HCT116 (cell line): Measurements from ENCODE around the gene DZIP3. TPM values are rescaled to one million over a fixed set of nuclear protein-coding genes. Genes with fewer than 3 reads are reported as not detected.
A peak's percentile ranks its signal among the peaks of the same experiment; 100 is the strongest.

Experiments used
- ATAC-seq: fragments of 200-7000 bp; cut with Tn5 transposase; 2 replicates; pipeline ENCODE4 v1.9.1; 2020; ENCODE audit warnings: mild to moderate bottlenecking, moderate library complexity
- Bru-seq: library from RNA; stranded (reverse); fragments of 400-500 nt; gene quantifications from one replicate; lab custom pipeline; 2021; lab: Mats Ljungman, UMichigan
- BruChase-seq, 2 experiments: library from RNA; stranded (reverse); fragments of 400-500 nt; gene quantifications; one replicate each; lab custom pipeline; 2021; lab: Mats Ljungman, UMichigan
- BruUV-seq: library from RNA; stranded (reverse); fragments of 400-500 nt; replicated peaks from 2 replicates; lab custom pipeline; 2021; lab: Mats Ljungman, UMichigan
- CTCF ChIA-PET: fragments of 300-600 bp; sonication (Branson Sonifier 250); formaldehyde crosslinking; loops from one replicate; lab custom pipeline; 2021; ENCODE audit warnings: antibody characterized with exemption; lab: Charles Lee
- POLR2A ChIA-PET: fragments of 300-600, 350-600 bp; sonication (Branson Sonifier 250); formaldehyde crosslinking; loops from one replicate; lab custom pipeline; 2021; ENCODE audit warnings: antibody characterized with exemption; lab: Charles Lee
- RAD21 ChIA-PET, 2 experiments: fragments of 300-600 bp; sonication (Branson Sonifier 250); formaldehyde crosslinking; loops; one replicate each; lab custom pipeline; 2023; ENCODE audit warnings: low total read pairs in 2 of 2; ENCODE audit not compliant: uncharacterized antibody in 2 of 2, unreplicated experiment in 2 of 2, low non-redundant PET in 1 of 2; lab: Charles Lee
- DNase-seq: peaks from one replicate; pipeline ENCODE4 v3.0.0-alpha.2; 2010; ENCODE audit warnings: low read depth, low spot score
- H2AFZ ChIP-seq: fragments of 200-600 bp; shearing (Covaris generic), sonication (generic); 2 replicates; pipeline ENCODE4 v1.6.1; 2017; ENCODE audit warnings: low read depth, mixed run types, mixed read lengths, antibody characterized with exemption, low read length; ENCODE audit not compliant: poor library complexity, severe bottlenecking
- H3K27ac ChIP-seq: 2 replicates; pipeline ENCODE4 v1.5.1; 2012; ENCODE audit warnings: low read depth, low read length
- H3K27me3 ChIP-seq: fragments of 200-600 bp; sonication (generic); 2 replicates; pipeline ENCODE4 v1.6.1; 2016; ENCODE audit warnings: mixed run types, low read length, mixed read lengths; ENCODE audit not compliant: insufficient read depth
- H3K36me3 ChIP-seq, 2 experiments: fragments of 200-500 bp in 1 of 2; fragments of 200-600 bp in 1 of 2; sonication (Bioruptor generic) in 1 of 2; sonication (generic) in 1 of 2; 2 replicates each; pipeline versions ENCODE4 v1.5.1 to v1.6.1; 2014 to 2016; ENCODE audit warnings: low read length in 2 of 2, inconsistent platforms in 1 of 2, mixed read lengths in 1 of 2, mixed run types in 1 of 2; ENCODE audit not compliant: insufficient read depth in 2 of 2, control insufficient read depth in 1 of 2
- H3K4me1 ChIP-seq, 2 experiments: fragments of 200-600 bp in 1 of 2; sonication (generic) in 1 of 2; 2 replicates each; pipeline versions ENCODE4 v1.5.1 to v1.6.1; 2012 to 2017; ENCODE audit warnings: low read length in 2 of 2, inconsistent platforms in 1 of 2, mild to moderate bottlenecking in 1 of 2, mixed read lengths in 1 of 2, mixed run types in 1 of 2, moderate library complexity in 1 of 2; ENCODE audit not compliant: insufficient read depth in 2 of 2, control insufficient read depth in 1 of 2
- H3K4me2 ChIP-seq: fragments of 200-600 bp; sonication (generic); 2 replicates; pipeline ENCODE4 v1.6.1; 2017; ENCODE audit warnings: mixed run types, low read length, mixed read lengths
- H3K4me3 ChIP-seq, 2 experiments: fragments of 200-600 bp in 1 of 2; sonication (generic) in 1 of 2; replicated peaks in 1 of 2; 2 replicates each; pipeline ENCODE4 v1.5.1; 2011 to 2016; ENCODE audit warnings: low read length in 2 of 2, control low read depth in 1 of 2, low read depth in 1 of 2, mild to moderate bottlenecking in 1 of 2, mixed read lengths in 1 of 2, mixed run types in 1 of 2
- H3K79me2 ChIP-seq: fragments of 200-600 bp; sonication (generic); 2 replicates; pipeline ENCODE4 v1.6.1; 2017; ENCODE audit warnings: mild to moderate bottlenecking, mixed run types, low read length, moderate library complexity, mixed read lengths; ENCODE audit not compliant: insufficient read depth
- H3K9ac ChIP-seq: fragments of 200-600 bp; sonication (generic); 2 replicates; pipeline ENCODE4 v1.6.1; 2016; ENCODE audit warnings: low read length, mixed read lengths
- H3K9me2 ChIP-seq: fragments of 200-600 bp; sonication (generic), shearing (Covaris generic); 2 replicates; pipeline ENCODE4 v1.6.1; 2017; ENCODE audit warnings: mixed run types, mild to moderate bottlenecking, moderate library complexity; ENCODE audit not compliant: insufficient read depth
- H3K9me3 ChIP-seq, 2 experiments: fragments of 200-500 bp in 1 of 2; fragments of 200-600 bp in 1 of 2; sonication (Bioruptor generic) in 1 of 2; sonication (generic) in 1 of 2; 2 replicates each; pipeline ENCODE4 v1.6.1; 2014 to 2017; ENCODE audit warnings: low read length in 2 of 2, mixed read lengths in 2 of 2, inconsistent platforms in 1 of 2, low read depth in 1 of 2, mild to moderate bottlenecking in 1 of 2, mixed run types in 1 of 2, moderate library complexity in 1 of 2; ENCODE audit not compliant: control insufficient read depth in 1 of 2, insufficient read depth in 1 of 2
- H4K20me1 ChIP-seq: fragments of 200-600 bp; sonication (generic), shearing (Covaris generic); 2 replicates; pipeline ENCODE4 v1.6.1; 2017; ENCODE audit warnings: mixed run types, mild to moderate bottlenecking, moderate library complexity; ENCODE audit not compliant: insufficient read depth
- ATF3 ChIP-seq: IDR thresholded peaks from 2 replicates; pipeline ENCODE4 v1.6.1; 2012
- CBX3 ChIP-seq: IDR thresholded peaks from 2 replicates; pipeline ENCODE4 v1.6.1; 2012; ENCODE audit warnings: low read depth
- CEBPB ChIP-seq: IDR thresholded peaks from 2 replicates; pipeline ENCODE4 v1.6.1; 2012; ENCODE audit warnings: low read depth
- CTCF ChIP-seq, 3 experiments: fragments of 200-600 bp in 1 of 3; sonication (generic) in 1 of 3; IDR thresholded peaks in 2 of 3; conservative IDR thresholded peaks in 1 of 3; 2 replicates each; pipeline ENCODE4 v1.5.1; 2012 to 2017; ENCODE audit warnings: low read depth in 2 of 3, low read length in 2 of 3, antibody characterized with exemption in 1 of 3, borderline replicate concordance in 1 of 3, control low read depth in 1 of 3, mild to moderate bottlenecking in 1 of 3, mixed read lengths in 1 of 3, mixed run types in 1 of 3, moderate library complexity in 1 of 3; ENCODE audit not compliant: insufficient read depth in 1 of 3
- EGR1 ChIP-seq: IDR thresholded peaks from 2 replicates; pipeline ENCODE4 v1.6.1; 2012; ENCODE audit warnings: low read depth
- ELF1 ChIP-seq: IDR thresholded peaks from 2 replicates; pipeline ENCODE4 v1.6.1; 2012; ENCODE audit warnings: low read depth, borderline replicate concordance
- EZH2 ChIP-seq: fragments of 200-600 bp; sonication (generic); IDR thresholded peaks from 2 replicates; pipeline ENCODE4 v1.6.1; 2017; ENCODE audit warnings: antibody characterized with exemption, mixed run types
- EZH2phosphoT487 ChIP-seq: fragments of 200-600 bp; IDR thresholded peaks from 2 replicates; pipeline ENCODE4 v1.6.1; 2018; ENCODE audit warnings: antibody characterized with exemption, borderline replicate concordance
- FOSL1 ChIP-seq: IDR thresholded peaks from 2 replicates; pipeline ENCODE4 v1.6.1; 2012; ENCODE audit warnings: low read depth
- JUND ChIP-seq: IDR thresholded peaks from 2 replicates; pipeline ENCODE4 v1.6.1; 2012
- MAX ChIP-seq: IDR thresholded peaks from 2 replicates; pipeline ENCODE4 v1.6.1; 2012
- POLR2A ChIP-seq: IDR thresholded peaks from 2 replicates; pipeline ENCODE4 v1.7.0; 2011; ENCODE audit warnings: borderline replicate concordance; ENCODE audit not compliant: insufficient read depth, insufficient read length; ENCODE audit errors: extremely low read depth
- POLR2AphosphoS5 ChIP-seq: IDR thresholded peaks from 2 replicates; pipeline ENCODE4 v1.6.1; 2011; ENCODE audit warnings: mild to moderate bottlenecking, low read depth, low read length, moderate library complexity
- RAD21 ChIP-seq: IDR thresholded peaks from 2 replicates; pipeline ENCODE4 v1.6.1; 2012; ENCODE audit warnings: low read depth, mild to moderate bottlenecking
- SIN3A ChIP-seq: IDR thresholded peaks from 2 replicates; pipeline ENCODE4 v1.6.1; 2012; ENCODE audit warnings: low read depth
- SP1 ChIP-seq: IDR thresholded peaks from 2 replicates; pipeline ENCODE4 v1.6.1; 2012; ENCODE audit warnings: low read depth
- SRF ChIP-seq: IDR thresholded peaks from 2 replicates; pipeline ENCODE4 v1.6.1; 2012; ENCODE audit warnings: low read depth
- TCF7L2 ChIP-seq: IDR thresholded peaks from 2 replicates; pipeline ENCODE4 v1.7.0; 2011; ENCODE audit warnings: borderline replicate concordance, inconsistent platforms; ENCODE audit not compliant: insufficient read depth, insufficient read length; ENCODE audit errors: extremely low read depth
- YY1 ChIP-seq: IDR thresholded peaks from 2 replicates; pipeline ENCODE4 v1.6.1; 2011; ENCODE audit warnings: low read length, low read depth, moderate library complexity, mild to moderate bottlenecking; ENCODE audit not compliant: insufficient replicate concordance; ENCODE audit errors: extremely low read depth
- ZBTB33 ChIP-seq: IDR thresholded peaks from 2 replicates; pipeline ENCODE4 v1.6.1; 2011; ENCODE audit warnings: mild to moderate bottlenecking, low read length, moderate library complexity; ENCODE audit not compliant: insufficient replicate concordance; ENCODE audit errors: extremely low read depth
- ZFX ChIP-seq: fragments of 450-650 bp; IDR thresholded peaks from 2 replicates; pipeline ENCODE4 v1.6.1; 2017
- intact Hi-C: fragments of 100-400 bp; cut with micrococcal nuclease; formaldehyde crosslinking; loops from 2 replicates; pipeline ENCODE4 v1.10.0; 2022
- long read RNA-seq: library from polyadenylated mRNA; unstranded; transcript quantifications from one replicate; pipeline ENCODE4 v2.0.0, GENCODE V29; 2021; ENCODE audit not compliant: unreplicated experiment
- polyA plus RNA-seq: library from polyadenylated mRNA; unstranded; fragments of >200 nt; gene quantifications from 2 replicates; pipeline ENCODE4 v1.2.1, GENCODE V29; 2012; ENCODE audit warnings: missing spikeins
- total RNA-seq: library from RNA; stranded (reverse); gene quantifications from one replicate; pipeline ENCODE4 v1.2.1, GENCODE V29; 2021; ENCODE audit not compliant: unreplicated experiment

DZIP3 gene
- total RNA-seq (19.4 TPM), Bru-seq, nascent RNA (percentile 71 among the genes with signal in this experiment), BruChase-seq, experiment 1, labeled RNA remaining after a 6-hour chase (percentile 70 among the genes with signal in this experiment), BruChase-seq, experiment 2, labeled RNA remaining after a 2-hour chase (percentile 70 among the genes with signal in this experiment)
- polyA plus RNA-seq, result 4.9 and 7.6 TPM in 2 replicates
- long read RNA-seq, full-length matches to known transcripts, result 6 of 36 reads
- long read RNA-seq, partial matches to known transcripts, result 18 of 36 reads
- long read RNA-seq, other reads (novel, unspliced or antisense), result 12 of 36 reads

GRCh38 chr3:108589081-108589997, at the start of gene DZIP3, which contains the start of gene CIP2A:
Gene DZIP3 (plus strand): TSS chr3:108589722. CDS start chr3:108605407, 15,685 bp downstream.
Gene CIP2A (minus strand): TSS chr3:108589438. CDS start chr3:108589375, 63 bp downstream.
- ChIA-PET RAD21 (no interaction called here), CTCF (no interaction called here), POLR2A (interaction anchor here (0.8 to 2.3 kb wide), 6 partner anchors 9 to 326 kb away, joined by 3 to 12 read pairs (median 5); no protein-coding TSS in a partner anchor)
- peak; percentile 96 for ATAC-seq
- Histone ChIP-seq H3K9me3 (no peaks in the 10 kb centered on the region), H3K27ac (peak within 1 kb of the TSS; percentile 87), H3K9ac (peak within 1 kb of the TSS; percentile 93), H3K4me1 (peaks cover 0 to 23% of the 10 kb centered on the region in 2 experiments; a peak in 3 of 4 replicates), H4K20me1 (no peaks in the 10 kb centered on the region), H3K36me3 (peaks cover 0 to 12% of the 10 kb centered on the region in 2 experiments; a peak in 2 of 4 replicates), H3K4me2 (peak within 1 kb of the TSS; percentile 76), H3K79me2 (peaks cover 61% of the 10 kb centered on the region), H3K27me3 (no peaks in the 10 kb centered on the region), H2AFZ (peak within 1 kb of the TSS; percentile 79), H3K9me2 (no peaks in the 10 kb centered on the region), H3K4me3 (peak within 1 kb of the TSS; percentile 92 to 95)
- intact Hi-C loops, result no loop called here
- BruUV-seq, result TSS peak; percentile 60
- DNase-seq, result peak; percentile 91
- peak; percentile 94 for TF ChIP-seq POLR2A
- peak; percentile 90 for TF ChIP-seq SIN3A
- TF ChIP-seq POLR2AphosphoS5, result peak; percentile 80
- TF ChIP-seq FOSL1, result no peak; the same call in 1 of the 2 replicates
- no peak for TF ChIP-seq SRF
- no peak for TF ChIP-seq CEBPB
- peak; percentile 87; the same call in 1 of the 2 replicates for TF ChIP-seq CBX3
- TF ChIP-seq ZBTB33, result peak; percentile 94
- TF ChIP-seq ELF1, result peak; percentile 59
- peak; percentile 72 for TF ChIP-seq EGR1
- TF ChIP-seq RAD21, result no peak
- TF ChIP-seq JUND, result no peak
- TF ChIP-seq EZH2, result no peak
- TF ChIP-seq TCF7L2, result peak; percentile 23
- no peak for TF ChIP-seq ATF3
- peak; percentile 60; the same call in 1 of the 2 replicates for TF ChIP-seq ZFX
- TF ChIP-seq YY1, result no peak
- TF ChIP-seq EZH2phosphoT487, result no peak
- TF ChIP-seq SP1, result peak; percentile 55; the same call in 1 of the 2 replicates
- TF ChIP-seq CTCF (IDR thresholded peaks at IDR 0.05 in 2 of 3, conservative IDR thresholded peaks at IDR 0.05 in 1 of 3; ENCODE audit: borderline replicate concordance in 1 of 3, insufficient read depth in 1 of 3, low read depth in 2 of 3, low read length in 2 of 3), result no peak
- TF ChIP-seq MAX, result peak; percentile 79
